HG03460 (cell line): Measurements from ENCODE around the gene KCNJ11.

Experiments used
- ATAC-seq: cut with Tn5 transposase; IDR thresholded peaks from one replicate; pipeline ENCODE4 v1.9.1; 2021; ENCODE audit not compliant: unreplicated experiment

The KCNJ11 gene

DNA sequence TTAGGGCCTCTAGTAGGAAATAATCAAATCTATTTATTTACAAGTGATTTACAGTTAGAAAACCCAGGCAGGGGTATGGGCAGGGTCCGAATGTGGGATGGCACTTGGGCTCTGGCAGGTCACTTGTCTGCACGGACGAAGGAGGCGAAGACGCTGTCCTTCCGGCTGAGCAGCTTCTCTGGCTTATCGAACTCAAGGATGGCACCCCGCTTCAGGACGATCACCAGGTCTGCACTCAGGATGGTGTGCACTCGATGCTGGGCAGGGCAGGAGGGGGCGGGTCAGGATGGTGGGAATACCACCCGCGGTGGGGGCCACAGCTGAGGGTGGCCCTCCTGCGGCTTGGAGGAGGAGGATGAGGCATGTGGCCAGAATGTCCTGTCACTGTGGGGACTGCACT lies 4.4 kb upstream of the KCNJ11 start:
- no peak for ATAC-seq

DNA sequence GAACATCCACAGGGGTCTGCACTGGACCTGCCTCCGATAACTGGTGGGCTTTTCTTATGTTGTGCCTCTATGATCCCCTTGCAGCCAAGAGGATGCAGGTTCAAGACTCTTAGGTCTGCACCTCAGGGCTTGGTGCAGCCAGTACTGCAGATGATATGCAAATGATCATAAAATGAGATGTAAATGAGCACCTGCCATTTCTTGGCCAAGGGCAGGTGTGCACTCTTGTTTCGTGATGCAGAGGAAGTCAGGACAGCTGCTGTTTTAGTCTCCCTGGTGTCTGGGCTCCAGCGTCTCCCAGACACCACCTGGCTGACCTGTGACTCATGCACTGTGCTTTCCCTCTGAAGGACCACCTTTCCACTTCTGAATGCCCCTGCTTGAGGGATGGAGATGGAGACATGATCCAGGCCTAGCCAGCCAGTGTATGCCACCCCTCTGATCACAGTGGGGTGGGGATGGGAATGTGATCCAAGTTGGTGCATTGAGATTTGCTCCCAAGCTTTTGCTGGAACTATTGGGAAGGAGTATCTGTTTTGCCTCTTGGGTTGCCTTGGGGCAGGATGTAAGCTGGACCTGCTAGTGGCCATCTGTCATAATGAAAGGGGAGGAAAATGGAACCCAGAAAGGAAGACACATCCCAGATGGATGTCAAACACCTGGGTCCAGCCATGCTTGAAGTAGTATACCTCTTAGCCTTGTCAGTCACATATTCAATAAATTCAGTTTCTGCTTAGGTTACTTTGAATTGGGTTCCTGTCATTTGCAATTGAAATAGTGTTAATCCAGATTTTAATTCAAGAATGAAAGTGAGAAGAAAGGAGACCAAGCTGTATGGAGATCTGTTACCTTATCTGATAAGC lies 3.3 kb upstream of the KCNJ11 start:
- no peak for ATAC-seq

DNA sequence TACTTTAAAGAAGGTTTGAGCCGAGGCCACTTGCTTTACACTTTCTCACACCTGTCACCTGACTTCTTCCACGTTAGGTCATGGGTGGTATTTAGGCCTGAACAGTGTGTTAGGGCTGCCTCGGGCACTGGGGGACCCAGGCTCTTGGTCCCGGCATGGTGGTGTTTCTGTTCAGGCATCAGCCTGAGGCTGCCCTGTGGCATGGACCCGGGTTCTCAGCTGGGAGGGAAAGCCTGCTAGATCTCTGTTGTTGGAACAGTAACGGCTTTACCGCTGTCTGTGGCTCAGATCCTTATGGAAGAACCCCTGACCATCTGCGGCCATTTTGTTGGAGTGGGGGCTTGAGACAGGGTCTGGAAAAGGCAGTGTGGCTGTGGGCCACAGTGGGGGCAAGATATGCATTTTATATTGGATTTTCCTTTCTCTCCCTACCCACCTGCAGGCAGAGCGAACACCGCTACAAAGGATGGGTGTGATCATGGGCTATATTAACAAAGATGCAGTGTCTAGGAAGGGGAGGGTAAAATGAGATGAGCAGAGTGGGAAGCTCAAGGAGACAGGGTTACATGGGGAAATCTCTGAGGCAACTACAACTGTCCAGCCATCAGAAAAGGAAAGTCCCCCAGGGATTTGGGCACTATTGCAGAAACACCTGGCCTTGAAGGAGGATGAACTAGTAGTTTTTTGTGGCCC lies 1.6 kb upstream of the KCNJ11 start:
- no peak for ATAC-seq

DNA sequence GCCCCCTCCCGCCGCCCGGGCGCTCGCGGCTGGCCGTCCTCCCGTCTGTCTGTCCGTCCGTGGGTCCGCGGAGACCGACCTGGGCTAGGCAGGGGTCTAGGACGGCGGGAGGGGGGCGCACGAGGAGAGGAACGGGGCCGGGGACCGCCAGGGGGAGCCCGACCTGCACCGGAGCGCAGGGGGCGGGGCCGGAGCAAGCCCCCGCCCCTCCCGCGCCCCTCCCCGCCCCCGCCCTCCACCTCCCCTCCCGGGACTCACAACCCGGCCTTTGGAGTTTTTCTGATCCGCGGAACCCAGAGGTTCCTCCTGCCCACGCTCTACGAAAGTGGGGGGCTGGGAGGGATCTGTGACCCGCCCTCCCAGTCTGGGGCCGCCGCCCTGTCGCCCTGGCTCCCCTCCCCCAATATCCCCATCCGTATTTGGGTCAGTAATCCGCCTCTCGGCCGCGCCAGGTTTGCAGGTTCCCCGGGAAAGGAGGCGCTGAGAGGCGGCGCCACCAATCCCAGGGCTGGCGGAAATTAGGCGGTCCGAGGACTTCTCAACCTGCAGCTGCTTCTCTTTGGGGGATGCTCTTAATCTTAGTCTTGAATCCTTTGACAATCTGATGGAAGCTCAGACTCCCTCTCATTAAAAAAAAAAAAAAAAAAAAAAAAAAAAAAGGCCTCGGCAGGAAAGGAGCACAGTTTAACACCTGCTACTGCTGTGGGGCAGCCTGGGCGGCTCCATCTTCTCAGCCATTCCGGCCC lies 925 bp upstream of the KCNJ11 start:
- peak; percentile 58 for ATAC-seq

DNA sequence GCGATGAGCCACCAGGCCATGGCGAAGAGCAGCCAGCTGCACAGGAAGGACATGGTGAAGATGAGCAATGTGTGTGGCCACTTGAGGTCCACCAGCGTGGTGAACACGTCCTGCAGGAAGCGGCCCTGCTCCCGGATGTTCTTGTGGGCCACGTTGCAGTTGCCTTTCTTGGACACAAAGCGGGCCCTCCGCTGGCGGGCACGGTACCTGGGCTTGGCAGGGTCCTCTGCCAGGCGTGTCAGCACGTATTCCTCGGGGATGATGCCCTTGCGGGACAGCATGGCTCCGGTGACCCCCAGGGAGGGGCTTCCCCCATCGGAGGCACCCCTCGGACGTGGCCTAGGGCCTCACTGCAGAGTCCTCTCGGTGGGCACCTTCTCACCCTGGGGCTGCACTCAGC lies 648 bp downstream of the KCNJ11 start:
- ATAC-seq, result no peak

DNA sequence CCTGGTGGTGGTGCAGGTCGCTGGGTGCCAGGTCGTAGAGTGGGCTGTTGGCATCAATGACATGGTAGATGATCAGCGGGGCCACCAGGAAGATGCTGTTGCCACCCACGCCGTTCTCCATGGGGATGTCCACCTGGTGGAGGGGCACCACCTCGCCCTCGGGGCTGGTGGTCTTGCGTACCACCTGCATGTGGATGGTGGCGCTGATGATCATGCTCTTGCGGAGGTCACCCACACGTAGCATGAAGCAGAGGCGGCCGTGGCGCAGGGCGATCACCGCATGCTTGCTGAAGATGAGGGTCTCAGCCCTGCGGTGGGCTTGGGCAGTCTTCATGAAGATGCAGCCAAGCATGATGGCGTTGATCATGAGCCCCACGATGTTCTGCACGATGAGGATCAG lies 1.2 kb downstream of the KCNJ11 start:
- no peak for ATAC-seq

DNA sequence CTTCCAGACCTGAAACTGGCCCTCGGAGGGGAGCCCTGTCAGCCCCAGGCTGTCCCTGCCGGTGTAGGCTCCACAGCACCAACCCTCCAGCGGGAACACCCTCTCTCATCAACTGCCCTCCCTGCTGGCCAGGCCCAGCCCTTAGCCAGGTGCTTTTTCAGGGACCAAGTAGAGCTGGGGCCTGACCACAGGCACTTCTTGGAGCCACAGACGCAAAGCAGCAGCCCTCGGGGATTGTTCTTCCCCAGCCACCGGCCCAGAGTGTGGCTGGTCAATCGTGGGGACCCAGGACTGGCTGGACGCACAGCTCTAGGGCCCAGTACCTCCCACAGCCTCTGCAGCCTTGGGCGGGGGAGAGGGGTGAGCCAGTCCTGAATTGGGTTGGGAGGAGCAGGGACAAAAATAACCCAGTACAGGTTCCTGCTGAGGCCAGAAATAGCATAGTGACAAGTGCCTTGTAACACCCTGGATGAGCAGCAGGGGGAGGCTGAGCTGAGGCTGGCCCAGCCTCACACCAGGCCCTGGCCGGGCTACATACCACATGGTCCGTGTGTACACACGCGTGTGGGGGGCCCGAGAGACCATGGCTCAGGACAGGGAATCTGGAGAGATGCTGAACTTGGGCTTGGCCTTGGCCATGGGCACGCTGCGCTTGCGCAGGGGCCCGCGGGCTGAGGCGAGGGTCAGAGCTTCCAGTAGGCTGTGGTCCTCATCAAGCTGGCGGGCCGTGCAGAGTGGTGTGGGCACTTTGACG lies 2.0 kb downstream of the KCNJ11 start:
- peak; percentile 45 for ATAC-seq

DNA sequence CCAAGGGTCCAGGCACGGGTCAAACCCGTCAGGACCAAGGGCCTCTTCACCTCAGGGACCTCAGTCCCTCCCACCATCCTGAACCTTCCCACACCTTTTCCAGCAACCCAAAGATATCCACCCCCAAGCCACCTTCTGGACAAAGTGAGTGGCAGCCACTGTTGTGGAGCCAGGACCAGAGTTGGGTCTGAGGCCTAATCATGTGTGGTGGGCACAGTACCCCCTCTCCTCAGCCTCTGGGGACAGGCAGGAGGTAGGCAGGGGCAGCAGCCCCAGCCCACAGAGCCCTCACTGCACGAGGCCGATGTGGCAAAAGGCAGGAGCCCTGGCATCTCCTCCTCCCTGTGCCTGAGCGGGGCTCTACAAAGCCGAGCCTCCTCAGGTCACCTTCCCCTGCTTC lies 2.5 kb downstream of the KCNJ11 start:
- no peak for ATAC-seq

DNA sequence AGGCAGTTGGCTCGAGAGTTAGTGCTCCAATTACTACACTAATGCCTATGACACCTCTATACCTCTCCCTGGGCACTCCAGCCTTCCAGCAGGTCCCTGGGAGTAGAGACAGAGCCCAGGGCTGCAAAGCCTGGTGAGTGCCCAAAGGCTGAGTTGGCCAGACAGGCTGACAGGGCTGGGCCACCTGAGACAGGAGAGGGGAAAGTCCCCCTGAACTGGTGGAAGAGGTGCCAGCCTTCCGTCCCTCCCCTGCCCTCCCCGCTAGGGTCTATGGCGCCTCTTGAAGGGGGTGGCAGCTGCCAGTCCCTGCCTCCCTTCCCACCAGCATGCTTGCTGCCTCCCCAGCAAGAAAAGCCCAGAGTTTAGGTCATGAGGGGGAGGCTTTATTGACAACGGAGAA lies 3.0 kb downstream of the KCNJ11 start:
- ATAC-seq, result no peak

DNA sequence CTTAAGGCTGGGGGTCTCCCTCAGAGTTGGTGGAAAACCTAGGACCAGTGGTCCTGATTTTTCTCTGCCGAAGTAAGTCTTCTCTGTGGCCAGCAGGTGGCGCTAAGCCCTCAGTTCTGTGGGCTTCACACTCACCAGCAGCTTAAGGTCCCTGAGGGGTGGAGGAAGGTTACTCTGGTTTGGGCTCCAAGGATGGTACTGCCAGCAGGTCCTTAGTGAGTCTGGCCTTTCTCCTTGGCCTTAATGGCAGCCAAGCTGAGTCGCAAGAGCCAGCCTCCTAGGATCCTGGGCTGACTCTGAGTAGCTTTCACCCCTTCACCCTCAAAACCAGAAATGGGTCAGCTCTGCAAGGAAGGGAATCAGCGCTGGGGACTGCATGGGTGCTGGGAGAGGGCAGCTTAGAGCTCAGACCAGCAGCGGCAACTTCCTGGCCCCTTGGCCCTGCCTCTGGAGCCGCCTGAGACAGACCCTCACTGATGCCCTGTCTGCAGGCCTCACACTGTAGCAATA lies 4.4 kb downstream of the KCNJ11 start:
- no peak for ATAC-seq

DNA sequence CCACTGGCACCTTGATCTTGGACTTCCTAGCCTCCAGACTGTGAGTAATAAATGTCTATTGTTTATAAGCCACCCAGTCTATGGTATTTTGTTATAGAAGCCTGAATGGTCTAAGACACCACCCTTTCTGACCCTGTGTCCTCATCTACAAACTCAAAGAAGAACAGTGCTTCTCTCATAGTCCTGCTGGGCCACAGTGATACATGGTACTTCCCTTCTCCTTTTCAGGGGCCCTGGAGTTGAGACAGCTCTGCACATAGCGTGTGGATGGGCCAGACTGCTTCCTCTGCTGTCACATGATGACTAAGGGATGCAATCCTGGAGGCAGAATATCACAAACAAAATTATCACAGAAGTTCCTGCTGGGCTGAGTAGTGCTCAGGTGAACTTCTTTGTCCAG lies 5.0 kb downstream of the KCNJ11 start:
- no peak for ATAC-seq

DNA sequence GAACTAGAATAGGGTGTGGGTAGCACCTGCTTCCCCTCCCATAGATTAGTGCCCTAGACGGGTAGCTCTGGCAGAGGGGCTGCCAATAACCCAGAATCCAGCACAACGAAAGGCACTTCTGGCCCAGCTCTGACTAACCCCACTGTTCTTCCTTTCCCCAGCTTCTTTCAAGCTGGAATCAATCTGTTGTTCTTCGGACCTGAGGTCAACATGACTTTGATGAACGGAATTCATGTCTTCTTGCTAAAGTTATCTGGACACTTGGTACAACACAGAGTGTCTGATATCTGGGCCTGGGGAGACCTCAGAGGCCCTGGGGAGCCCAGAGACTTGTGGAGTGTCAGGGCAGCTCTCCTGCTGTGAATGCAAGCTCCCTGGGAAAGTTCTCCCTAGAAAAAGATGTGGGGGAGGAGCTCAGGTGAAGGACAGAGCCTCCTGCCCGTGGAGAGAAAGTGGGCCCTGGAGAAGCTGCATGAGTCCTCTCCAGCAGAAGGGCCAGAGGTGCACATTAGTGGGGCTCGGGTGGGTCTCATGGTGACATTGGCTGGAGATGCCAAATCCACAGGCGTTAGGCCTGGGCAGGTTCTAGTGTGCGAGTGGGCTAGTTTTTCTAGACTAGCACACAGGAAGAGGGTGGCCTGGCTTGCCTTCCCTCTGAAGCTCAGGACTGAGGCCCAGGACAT lies 6.3 kb downstream of the KCNJ11 start:
- no peak for ATAC-seq

DNA sequence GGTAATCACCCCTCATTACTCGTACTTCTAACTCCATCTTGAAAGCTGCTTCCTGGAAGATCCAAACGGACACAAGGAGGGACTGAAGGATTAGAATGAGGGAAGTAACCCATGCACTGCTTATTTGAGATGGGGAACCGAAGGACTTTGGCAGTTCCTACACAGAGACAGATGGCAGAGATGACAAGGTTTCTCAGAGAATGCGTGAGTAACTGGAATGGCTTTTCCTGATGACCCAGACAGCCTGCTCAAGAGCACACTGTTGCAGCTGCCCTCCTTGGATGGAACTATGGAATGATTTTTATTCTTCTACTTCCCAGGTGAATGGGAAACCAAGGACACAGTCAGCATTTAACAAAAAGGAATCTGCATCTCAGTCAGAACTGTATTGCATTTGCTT lies 7.3 kb downstream of the KCNJ11 start:
- ATAC-seq, result no peak

DNA sequence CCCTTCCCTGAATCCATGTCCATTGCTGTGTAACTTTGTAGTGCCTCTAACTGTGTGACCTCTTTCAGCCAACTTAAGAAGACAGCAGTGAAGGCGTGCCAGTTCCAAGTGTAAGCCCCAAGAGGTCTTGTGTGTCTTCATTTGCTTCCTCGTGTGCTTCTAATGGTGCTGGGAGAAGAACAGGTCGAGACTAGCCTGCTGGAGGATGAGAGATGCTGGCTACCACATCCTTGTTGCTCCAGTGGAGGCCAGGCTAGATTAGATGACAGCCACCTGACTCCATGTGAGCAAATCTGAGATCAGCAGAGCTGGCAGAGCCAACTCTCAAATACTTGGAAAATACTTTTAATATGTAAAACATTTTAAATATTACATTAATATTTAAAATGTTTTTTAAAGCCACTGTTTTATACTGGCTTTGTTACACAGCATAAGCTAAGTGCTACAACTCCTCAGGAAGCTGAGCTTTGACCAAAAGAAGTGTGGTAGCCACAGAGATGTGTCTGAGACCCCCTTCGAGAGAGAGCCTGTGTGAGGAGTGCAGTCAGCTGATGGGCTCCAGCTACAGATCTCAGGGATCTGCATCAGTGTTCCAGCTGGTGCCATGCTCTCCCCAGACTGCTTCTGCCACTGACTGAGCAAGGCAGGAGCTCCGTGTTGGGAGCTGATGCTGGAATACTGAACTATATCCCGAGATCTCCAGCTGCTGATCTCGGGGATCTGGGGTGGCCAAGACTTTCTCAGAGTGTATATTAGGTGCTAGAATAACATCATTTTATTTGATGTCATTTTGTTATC lies 8.9 kb downstream of the KCNJ11 start:
- no peak for ATAC-seq

DNA sequence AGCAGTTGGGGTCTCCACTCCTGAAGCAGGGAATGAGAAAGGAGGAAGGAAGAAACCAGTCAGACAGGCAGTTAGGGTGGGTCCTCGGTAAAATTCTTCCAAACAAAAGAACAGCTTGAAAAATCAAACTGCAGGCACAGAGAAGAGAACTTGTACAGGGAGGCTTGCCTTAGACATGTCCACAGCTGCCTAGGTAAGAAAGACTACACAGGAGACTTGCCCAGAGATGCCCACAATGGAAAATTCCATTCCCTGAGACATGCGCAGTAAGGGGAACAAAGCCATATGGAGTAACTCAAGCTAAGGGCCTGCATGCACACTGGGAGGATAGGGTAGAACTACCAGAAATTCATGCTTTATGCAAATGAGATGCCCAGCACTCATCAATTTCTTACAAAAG lies 9.8 kb downstream of the KCNJ11 start:
- ATAC-seq, result no peak

DNA sequence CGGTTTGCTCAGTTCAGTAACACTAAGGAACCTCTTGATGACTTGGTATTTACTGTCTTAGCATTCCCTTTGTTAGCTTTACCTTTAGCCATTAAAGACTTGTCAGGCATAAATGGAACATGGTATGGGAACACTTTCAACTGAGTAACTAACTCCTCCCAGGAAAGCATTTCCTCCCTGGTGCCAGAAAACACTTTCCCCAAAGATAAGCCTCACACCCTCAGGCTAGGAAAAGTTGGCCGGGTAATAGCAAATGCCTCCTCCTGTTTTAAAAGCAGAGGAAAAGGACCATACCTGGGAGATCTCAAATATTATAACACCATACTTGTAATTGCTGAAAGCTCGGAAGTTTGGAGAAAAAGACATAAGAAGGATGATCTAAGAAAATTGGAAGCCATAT lies 12.0 kb downstream of the KCNJ11 start:
- ATAC-seq, result no peak

DNA sequence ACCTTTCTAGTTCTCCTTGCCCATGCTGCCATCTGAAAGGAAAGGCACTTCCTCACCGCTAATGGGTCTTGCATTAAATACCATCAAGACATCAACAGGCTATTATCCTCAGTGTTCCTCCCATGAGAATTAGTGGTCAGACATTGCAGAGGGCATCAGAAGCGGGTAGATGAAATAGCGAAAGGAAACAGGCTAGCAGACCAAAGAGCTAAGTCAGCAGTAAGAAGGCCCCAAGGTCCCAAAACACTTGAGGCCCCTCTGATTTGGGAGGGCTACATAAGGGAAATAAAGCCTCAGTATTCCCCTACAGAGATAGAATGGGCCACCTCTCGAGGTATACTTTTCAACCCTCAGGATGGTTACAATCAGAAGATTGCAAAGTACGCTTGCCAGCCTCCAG lies 12.9 kb downstream of the KCNJ11 start:
- ATAC-seq, result no peak

DNA sequence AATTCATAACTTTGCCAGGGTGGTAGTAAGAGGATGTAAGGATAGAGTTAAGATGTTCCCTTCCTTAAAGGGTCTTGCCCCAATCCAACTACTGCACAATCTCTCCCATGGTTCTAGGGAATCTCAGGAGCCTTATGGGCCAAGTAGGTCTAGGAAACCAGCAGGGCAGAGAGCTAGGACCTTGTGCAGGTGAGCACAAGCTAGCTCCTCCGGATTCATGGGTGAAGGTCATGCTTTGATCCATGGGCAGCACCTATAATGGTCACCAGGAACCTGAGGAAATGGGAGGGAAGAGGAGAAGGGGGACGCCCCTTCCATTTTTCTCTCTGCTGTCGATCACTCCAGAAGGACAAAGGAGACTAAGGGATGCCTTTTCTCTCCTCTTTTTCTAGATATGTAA lies 16.8 kb downstream of the KCNJ11 start:
- ATAC-seq, result no peak

DNA sequence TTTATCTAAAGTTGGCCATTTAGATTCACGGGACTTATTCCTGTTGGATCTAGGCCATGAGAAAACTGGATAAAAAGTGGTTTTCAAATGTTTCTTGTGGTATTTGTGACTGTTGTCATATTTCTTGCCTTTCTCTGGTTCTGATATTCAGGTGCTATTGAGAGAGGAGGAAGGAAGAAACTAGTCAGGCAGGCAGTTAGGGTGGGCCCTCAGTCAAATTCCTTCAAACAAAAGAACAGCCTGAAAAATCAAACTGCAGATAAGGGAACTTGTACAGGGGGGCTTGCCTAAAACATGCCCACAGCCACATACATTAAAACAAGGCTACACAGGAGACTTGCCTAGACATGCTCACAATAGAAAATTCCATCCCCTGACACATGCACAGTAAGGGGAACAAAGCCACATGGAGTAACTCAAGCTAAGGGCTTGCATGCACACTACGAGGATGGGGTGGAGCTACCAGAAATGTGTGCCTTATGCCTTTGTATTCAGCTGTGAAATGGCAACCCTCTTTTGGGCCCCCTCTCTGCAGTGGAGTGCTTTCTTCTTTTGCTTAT lies 18.7 kb downstream of the KCNJ11 start:
- no peak for ATAC-seq
